HG02885 (cell line): ENCODE results near the gene RECQL5.
A peak's percentile ranks its signal among the peaks of the same experiment; 100 is the strongest.
"Not testable (repeated sequence)": the region's sequence is repeated elsewhere in the genome, so short reads cannot be mapped to it uniquely, and the experiment has no call there.

Source experiments
- ATAC-seq: cut with Tn5 transposase; IDR thresholded peaks from one replicate; pipeline ENCODE4 v1.9.1; 2021; ENCODE audit warnings: mild to moderate bottlenecking; ENCODE audit not compliant: unreplicated experiment, poor library complexity

Gene RECQL5

GRCh38 chr17:75596320-75597087 lies 70.5 kb downstream of the RECQL5 start:
- ATAC-seq = no peak

- no peak for ATAC-seq
Observed at GRCh38 chr17:75595920-75596313, 71.0 kb downstream of the RECQL5 start.

- ATAC-seq = no peak
Observed at GRCh38 chr17:75595284-75595919, 71.6 kb downstream of the RECQL5 start.

GRCh38 chr17:75594499-75595283 lies 72.3 kb downstream of the RECQL5 start:
- ATAC-seq = no peak

- ATAC-seq = not testable (repeated sequence)
Observed at GRCh38 chr17:75593430-75593829, 73.5 kb downstream of the RECQL5 start.

- no peak for ATAC-seq
Observed at GRCh38 chr17:75592348-75593020, 74.5 kb downstream of the RECQL5 start.

GRCh38 chr17:75591722-75592302 lies 75.1 kb downstream of the RECQL5 start:
- ATAC-seq = no peak

- ATAC-seq = no peak
Observed at GRCh38 chr17:75590849-75591721, 75.9 kb downstream of the RECQL5 start.

GRCh38 chr17:75590314-75590761 lies 76.6 kb downstream of the RECQL5 start:
- ATAC-seq = no peak

GRCh38 chr17:75589919-75590303 lies 77.0 kb downstream of the RECQL5 start:
- ATAC-seq = no peak

- peak; percentile 82 for ATAC-seq
Observed at GRCh38 chr17:75589012-75589918, 77.7 kb downstream of the RECQL5 start.

GRCh38 chr17:75588596-75589011 lies 78.3 kb downstream of the RECQL5 start:
- ATAC-seq = peak; percentile 21

- no peak for ATAC-seq
Observed at GRCh38 chr17:75587675-75588595, 79.0 kb downstream of the RECQL5 start, which contains the start of gene MYO15B. MYO15B (plus strand) TSS chr17:75587800; CDS start chr17:75588058, 258 bp downstream.

GRCh38 chr17:75584849-75585175 lies 82.1 kb downstream of the RECQL5 start:
- no peak for ATAC-seq

GRCh38 chr17:75583197-75583596 lies 83.8 kb downstream of the RECQL5 start:
- ATAC-seq = not testable (repeated sequence)

- not testable (repeated sequence) for ATAC-seq
Observed at GRCh38 chr17:75581121-75581725, 85.7 kb downstream of the RECQL5 start.
